GM23338 (cell line): ENCODE results near the gene TENT4A. TPM values are rescaled to one million over a fixed set of nuclear protein-coding genes. Genes with fewer than 3 reads are reported as not detected.

ENCODE experiments used
- ATAC-seq: fragments of 200-7000 bp; cut with Tn5 transposase; 3 replicates; pipeline ENCODE4 v1.9.1; 2020
- DNase-seq: peaks from one replicate; pipeline ENCODE4 v3.0.0-alpha.2; 2015; ENCODE audit warnings: low spot score
- H2AFZ ChIP-seq: fragments of 200-600 bp; sonication (generic); 2 replicates; pipeline ENCODE4 v1.8.0; 2016; ENCODE audit warnings: antibody characterized with exemption, mild to moderate bottlenecking, moderate library complexity
- H3F3A ChIP-seq: fragments of 200-600 bp; sonication (generic); replicated peaks from 2 replicates; pipeline ENCODE4 v1.8.0; 2017; ENCODE audit warnings: antibody characterized with exemption, mixed run types, low read depth
- H3K27ac ChIP-seq: fragments of 200-600 bp; sonication (generic); 2 replicates; pipeline ENCODE4 v1.6.1; 2016; ENCODE audit warnings: low read depth
- H3K27me3 ChIP-seq: fragments of 200-600 bp; sonication (generic); 2 replicates; pipeline ENCODE4 v1.8.0; 2016; ENCODE audit warnings: mild to moderate bottlenecking, mixed run types, moderate library complexity; ENCODE audit not compliant: insufficient read depth
- H3K36me3 ChIP-seq: fragments of 200-600 bp; sonication (generic); 2 replicates; pipeline ENCODE4 v1.8.0; 2016; ENCODE audit warnings: mild to moderate bottlenecking; ENCODE audit not compliant: insufficient read depth
- H3K4me1 ChIP-seq: fragments of 200-600 bp; sonication (generic); 2 replicates; pipeline ENCODE4 v1.8.0; 2016; ENCODE audit warnings: mild to moderate bottlenecking, moderate library complexity; ENCODE audit not compliant: insufficient read depth
- H3K4me2 ChIP-seq: fragments of 200-600 bp; sonication (generic); 2 replicates; pipeline ENCODE4 v1.7.1; 2017; ENCODE audit warnings: mixed run types
- H3K4me3 ChIP-seq: fragments of 200-600 bp; sonication (generic); 2 replicates; pipeline ENCODE4 v1.6.1; 2016; ENCODE audit warnings: mixed run types
- H3K79me2 ChIP-seq: fragments of 200-600 bp; sonication (generic); replicated peaks from 2 replicates; pipeline ENCODE4 v1.8.0; 2017; ENCODE audit warnings: mild to moderate bottlenecking; ENCODE audit not compliant: insufficient read depth
- H3K9me2 ChIP-seq: fragments of 200-600 bp; sonication (generic); 2 replicates; pipeline ENCODE4 v1.8.0; 2017; ENCODE audit not compliant: insufficient read depth
- H4K20me1 ChIP-seq: fragments of 200-600 bp; sonication (generic); replicated peaks from 2 replicates; pipeline ENCODE4 v1.8.0; 2017; ENCODE audit warnings: mild to moderate bottlenecking; ENCODE audit not compliant: insufficient read depth
- H3K27ac Mint-ChIP-seq: 2 replicates; pipeline ENCODE4 v1.8.0; 2020; ENCODE audit warnings: inconsistent platforms, mild to moderate bottlenecking, moderate library complexity, mixed read lengths
- H3K27me3 Mint-ChIP-seq: 3 replicates; pipeline ENCODE4 v1.8.0; 2022; ENCODE audit warnings: low read depth, mild to moderate bottlenecking, moderate library complexity, mixed read lengths, inconsistent platforms; ENCODE audit not compliant: insufficient read depth, poor library complexity
- H3K36me3 Mint-ChIP-seq: 3 replicates; pipeline ENCODE4 v1.8.0; 2021; ENCODE audit warnings: low read depth, mild to moderate bottlenecking, inconsistent platforms, moderate library complexity, mixed read lengths
- H3K4me1 Mint-ChIP-seq: 3 replicates; pipeline ENCODE4 v1.8.0; 2020; ENCODE audit warnings: mild to moderate bottlenecking, inconsistent platforms, mixed read lengths
- H3K4me3 Mint-ChIP-seq: 3 replicates; pipeline ENCODE4 v1.8.0; 2021; ENCODE audit warnings: moderate library complexity, mild to moderate bottlenecking, inconsistent platforms, mixed read lengths
- H3K9me3 Mint-ChIP-seq: 3 replicates; pipeline ENCODE4 v1.8.0; 2020; ENCODE audit warnings: moderate library complexity, mild to moderate bottlenecking, inconsistent platforms, mixed read lengths
- CREB1 ChIP-seq: fragments of 250-450 bp; sonication (Bioruptor Pico); IDR thresholded peaks from 2 replicates; pipeline ENCODE4 v1.5.0; 2020; ENCODE audit warnings: low read depth, mild to moderate bottlenecking, moderate library complexity
- ETS1 ChIP-seq: IDR thresholded peaks from 2 replicates; pipeline ENCODE4 v1.6.1; 2016; ENCODE audit warnings: antibody characterized with exemption
- EZH2 ChIP-seq: fragments of 200-600 bp; sonication (generic); IDR thresholded peaks from one replicate; pipeline ENCODE4 v1.8.0; 2017; ENCODE audit warnings: antibody characterized with exemption, mild to moderate bottlenecking, low read depth; ENCODE audit not compliant: unreplicated experiment
- EZH2phosphoT487 ChIP-seq: fragments of 200-600 bp; sonication (generic); IDR thresholded peaks from one replicate; pipeline ENCODE4 v1.8.1; 2018; ENCODE audit warnings: antibody characterized with exemption; ENCODE audit not compliant: unreplicated experiment
- NANOG ChIP-seq: IDR thresholded peaks from 2 replicates; pipeline ENCODE4 v1.6.1; 2016; ENCODE audit warnings: antibody characterized with exemption, borderline replicate concordance
- POLR2AphosphoS5 ChIP-seq: IDR thresholded peaks from 2 replicates; pipeline ENCODE4 v1.6.1; 2016; ENCODE audit warnings: antibody characterized with exemption, low read depth
- STAT1 ChIP-seq: IDR thresholded peaks from one replicate; pipeline ENCODE4 v1.6.1; 2016; ENCODE audit warnings: antibody characterized with exemption; ENCODE audit not compliant: unreplicated experiment
- ZNF114 ChIP-seq: fragments of 250-450 bp; sonication (Bioruptor Pico); IDR thresholded peaks from 2 replicates; pipeline ENCODE4 v1.5.0; 2020; ENCODE audit warnings: mild to moderate bottlenecking, moderate library complexity
- ZNF331 ChIP-seq: fragments of 250-450 bp; sonication (Bioruptor Pico); IDR thresholded peaks from 2 replicates; pipeline ENCODE4 v1.5.0; 2020; ENCODE audit warnings: low read depth, mild to moderate bottlenecking, moderate library complexity
- polyA plus RNA-seq: library from polyadenylated mRNA; unstranded; fragments of >200 nt; fragmentation: Nextera tagmentation; extraction: Ambion mirVana; gene quantifications from 2 replicates; pipeline ENCODE4 v1.2.1, GENCODE V29; 2016
- total RNA-seq: library from RNA; depleted of rRNA; stranded (reverse); fragments of >200 nt; shearing (Covaris generic); gene quantifications from 2 replicates; pipeline ENCODE4 v1.2.3, GENCODE V29; 2014

Gene TENT4A
- total and polyA plus RNA-seq, 2 experiments from 2014 or later: 5.3 to 24.0 TPM

GRCh38 chr5:6753851-6754250 is 40.6 kb downstream of the TENT4A start:
- no peak for DNase-seq
- H3K36me3 ChIP-seq: peaks cover 21% of the 10 kb centered on the region
- peaks cover 78% of the 10 kb centered on the region for H3K36me3 Mint-ChIP-seq

DNA sequence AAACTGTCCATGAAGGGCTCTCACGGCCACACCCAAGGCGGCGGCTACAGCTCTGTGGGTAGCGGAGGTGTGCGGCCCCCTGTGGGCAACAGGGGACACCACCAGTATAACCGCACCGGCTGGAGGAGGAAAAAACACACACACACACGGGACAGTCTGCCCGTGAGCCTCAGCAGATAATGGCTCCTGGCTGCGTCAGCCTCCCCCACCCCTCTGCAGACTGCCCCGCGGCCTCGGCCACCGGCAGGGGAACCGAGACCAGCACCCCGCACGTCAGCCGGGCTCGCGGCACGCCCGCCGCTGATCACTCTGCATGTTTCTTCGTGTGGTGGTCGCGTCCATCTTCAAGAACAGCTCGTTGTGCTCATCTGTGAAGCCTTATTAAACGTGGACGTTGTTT is 41.5 kb downstream of the TENT4A start:
- no peaks in the 10 kb centered on the region for H3F3A ChIP-seq
- H3K79me2 ChIP-seq: no peaks in the 10 kb centered on the region
- peaks cover 14% of the 10 kb centered on the region for H3K27me3 Mint-ChIP-seq
- no peak overlapping the region for H3K27ac ChIP-seq
- no peaks in the 10 kb centered on the region for H3K4me1 ChIP-seq
- H3K9me2 ChIP-seq: no peaks in the 10 kb centered on the region
- no peaks in the 10 kb centered on the region for H3K27me3 ChIP-seq
- no peak overlapping the region for H3K4me2 ChIP-seq
- H3K27ac Mint-ChIP-seq: no peak overlapping the region
- no peaks in the 10 kb centered on the region; the same call in none of the 2 replicates for H4K20me1 ChIP-seq
- TF ChIP-seq NANOG: no peak
- no peak for TF ChIP-seq ZNF331 (CRISPR knock-in tag)
- no peak for TF ChIP-seq ETS1
- no peak for TF ChIP-seq POLR2AphosphoS5
- TF ChIP-seq EZH2: no peak
- no peak for TF ChIP-seq CREB1 (CRISPR knock-in tag)
- TF ChIP-seq STAT1: no peak
- DNase-seq: no peak
- peaks cover 21% of the 10 kb centered on the region for H3K36me3 ChIP-seq
- H3K4me3 Mint-ChIP-seq: no peak overlapping the region
- H3K36me3 Mint-ChIP-seq: peaks cover 71% of the 10 kb centered on the region
- H3K4me1 Mint-ChIP-seq: no peaks in the 10 kb centered on the region
- H3K4me3 ChIP-seq: no peak overlapping the region
- no peaks in the 10 kb centered on the region; the same call in 2 of the 3 replicates for H3K9me3 Mint-ChIP-seq
- H2AFZ ChIP-seq: no peak overlapping the region
- no peak for ATAC-seq

More at GRCh38 chr5:6753851-6754250, 40.6 kb downstream of the TENT4A start:
- peaks cover 2% of the 10 kb centered on the region for H4K20me1 ChIP-seq
- Mint-ChIP-seq H3K27me3 (peaks cover 6% of the 10 kb centered on the region), H3K9me3 (no peaks in the 10 kb centered on the region; the same call in 2 of the 3 replicates), H3K4me1 (no peaks in the 10 kb centered on the region; the same call in 2 of the 3 replicates), H3K27ac (no peak overlapping the region), H3K4me3 (no peak overlapping the region)
- TF ChIP-seq CREB1 (CRISPR knock-in tag): no peak
- no peak for TF ChIP-seq EZH2
- no peak for TF ChIP-seq ETS1
- no peak for TF ChIP-seq ZNF331 (CRISPR knock-in tag)
- no peak for TF ChIP-seq ZNF114 (CRISPR knock-in tag)
- TF ChIP-seq EZH2phosphoT487: no peak
- H3K9me2 ChIP-seq: no peaks in the 10 kb centered on the region
- ATAC-seq: no peak
- 0 out of 2 replicates have a peak, but pooled peaks cover under 1% of the 10 kb centered on the region for H3K79me2 ChIP-seq
- H3K27me3 ChIP-seq: no peaks in the 10 kb centered on the region
- no peak overlapping the region for H3K27ac ChIP-seq
- H3K4me1 ChIP-seq: no peaks in the 10 kb centered on the region
- no peak overlapping the region for H2AFZ ChIP-seq
- no peaks in the 10 kb centered on the region for H3F3A ChIP-seq
- no peak overlapping the region for H3K4me2 ChIP-seq
- no peak overlapping the region for H3K4me3 ChIP-seq
